ENCODE results near the gene CD274. TPM values are rescaled to one million over a fixed set of nuclear protein-coding genes. Genes with fewer than 3 reads are reported as not detected.
A peak's percentile ranks its signal among the peaks of the same experiment; 100 is the strongest.
"Not testable (repeated sequence)": the region's sequence is repeated elsewhere in the genome, so short reads cannot be mapped to it uniquely, and the experiment has no call there.

CD274 gene
- total and polyA plus RNA-seq, 4 experiments from 2014 or later, result 7.9 to 23.0 (median 13.5) TPM

GRCh38 chr9:5443850-5444249, 6.5 kb upstream of the CD274 start:
- peak overlapping the region in 1 of 8 donors; percentile 18 for H3K4me3 Mint-ChIP-seq
- Histone ChIP-seq H3K9me3 (ENCODE audit: control insufficient read depth in 1 of 2, low read length in 2 of 2) (no peaks in the 10 kb centered on the region), H3K36me3 (ENCODE audit: insufficient read depth, low read length) (no peaks in the 10 kb centered on the region), H3K4me3 (ENCODE audit: low read length in 2 of 2) (no peak overlapping the region), H3K4me1 (ENCODE audit: insufficient read depth, low read length) (peaks cover 26% of the 10 kb centered on the region), H3K27me3 (ENCODE audit: insufficient read depth, low read length) (no peaks in the 10 kb centered on the region), H3K27ac (ENCODE audit: low read depth, low read length) (no peak overlapping the region)
- no peaks in the 10 kb centered on the region for H3K27me3 Mint-ChIP-seq
- no peaks in the 10 kb centered on the region for H3K36me3 Mint-ChIP-seq
- intact Hi-C loops (cut with micrococcal nuclease), result loop anchor here (2.0 to 5.0 kb wide), 2 partner anchors 257 to 681 kb away; partner anchors contain the start of gene INSL6
- DNase-seq, result no peak
- ChIA-PET CTCF (ENCODE audit: partially characterized antibody) (interaction anchor here (0.8 to 8.9 kb wide), 7 partner anchors 18 to 685 kb away, joined by 3 to 107 read pairs (median 7); partner anchors contain the start of gene INSL6), POLR2A (ENCODE audit: partially characterized antibody) (interaction anchor here (1.4 to 2.0 kb wide), 2 partner anchors 142 to 146 kb away, joined by 5 to 8 read pairs; no protein-coding TSS in a partner anchor)
- no peak overlapping the region for H3K27ac Mint-ChIP-seq
- peaks cover 21 to 44% (median 30%) of the 10 kb centered on the region in 4 donors for H3K4me1 Mint-ChIP-seq
- H3K9me3 Mint-ChIP-seq, result peaks cover 0 to 1% (median 0%) of the 10 kb centered on the region in 8 donors

GRCh38 chr9:5445096-5445495, 5.2 kb upstream of the CD274 start:
- H3K36me3 Mint-ChIP-seq; intact Hi-C loops (cut with micrococcal nuclease); H3K36me3 ChIP-seq (ENCODE audit: insufficient read depth, low read length); H3K27me3 ChIP-seq (ENCODE audit: insufficient read depth, low read length); POLR2A ChIA-PET (ENCODE audit: partially characterized antibody); H3K4me3 ChIP-seq (ENCODE audit: low read length in 2 of 2); H3K9me3 Mint-ChIP-seq; DNase-seq; H3K4me3 Mint-ChIP-seq; H3K27me3 Mint-ChIP-seq; CTCF ChIA-PET (ENCODE audit: partially characterized antibody); H3K27ac Mint-ChIP-seq; H3K9me3 ChIP-seq (ENCODE audit: control insufficient read depth in 1 of 2, low read length in 2 of 2); H3K27ac ChIP-seq (ENCODE audit: low read depth, low read length): not testable (repeated sequence)
- H3K4me1 ChIP-seq (ENCODE audit: insufficient read depth, low read length), result peaks cover 34% of the 10 kb centered on the region
- peaks cover 19 to 53% (median 33%) of the 10 kb centered on the region in 4 donors for H3K4me1 Mint-ChIP-seq

GRCh38 chr9:5445886-5446285, 4.5 kb upstream of the CD274 start:
- H3K9me3 Mint-ChIP-seq, result peaks cover 0 to 1% (median 0%) of the 10 kb centered on the region in 8 donors
- peaks cover 0 to 2% of the 10 kb centered on the region in 2 donors for H3K36me3 Mint-ChIP-seq
- intact Hi-C loops (cut with micrococcal nuclease), result no loop called here
- DNase-seq, result no peak
- H3K36me3 ChIP-seq (ENCODE audit: insufficient read depth, low read length), result no peaks in the 10 kb centered on the region
- no peaks in the 10 kb centered on the region for H3K9me3 ChIP-seq (ENCODE audit: control insufficient read depth in 1 of 2, low read length in 2 of 2)
- peak overlapping the region in 1 of 7 donors; percentile 94 for H3K27ac Mint-ChIP-seq
- CTCF ChIA-PET (ENCODE audit: partially characterized antibody), result interaction anchor here (2.2 kb wide), 1 partner anchor 260 kb away, joined by 8 read pairs; no protein-coding TSS in a partner anchor
- POLR2A ChIA-PET (ENCODE audit: partially characterized antibody), result interaction anchor here (5.6 kb wide), 1 partner anchor 6 kb away, joined by 136 read pairs; the partner anchor contains the start of gene PLGRKT
- no peaks in the 10 kb centered on the region for H3K27me3 ChIP-seq (ENCODE audit: insufficient read depth, low read length)
- H3K27me3 Mint-ChIP-seq, result no peaks in the 10 kb centered on the region
- H3K4me1 Mint-ChIP-seq, result peaks cover 19 to 56% (median 32%) of the 10 kb centered on the region in 4 donors
- H3K4me3 Mint-ChIP-seq, result no peak overlapping the region
- H3K4me1 ChIP-seq (ENCODE audit: insufficient read depth, low read length), result peaks cover 35% of the 10 kb centered on the region
- H3K27ac ChIP-seq (ENCODE audit: low read depth, low read length), result no peak overlapping the region
- H3K4me3 ChIP-seq (ENCODE audit: low read length in 2 of 2), result no peak overlapping the region

- H3K4me3 ChIP-seq (ENCODE audit: low read length in 2 of 2), result no peak overlapping the region
- no peaks in the 10 kb centered on the region for H3K27me3 ChIP-seq (ENCODE audit: insufficient read depth, low read length)
- intact Hi-C loops (cut with micrococcal nuclease), result no loop called here
- no peaks in the 10 kb centered on the region for H3K9me3 ChIP-seq (ENCODE audit: control insufficient read depth in 1 of 2, low read length in 2 of 2)
- CTCF ChIA-PET (ENCODE audit: partially characterized antibody), result interaction anchor here (2.2 to 4.6 kb wide), 2 partner anchors 140 to 260 kb away, joined by 8 to 236 read pairs; no protein-coding TSS in a partner anchor
- no peaks in the 10 kb centered on the region for H3K36me3 ChIP-seq (ENCODE audit: insufficient read depth, low read length)
- peaks cover 24 to 64% (median 38%) of the 10 kb centered on the region in 4 donors for H3K4me1 Mint-ChIP-seq
- peak overlapping the region in 5 of 8 donors; percentile 22 to 72 (median 59) for H3K4me3 Mint-ChIP-seq
- no peak overlapping the region for H3K27ac ChIP-seq (ENCODE audit: low read depth, low read length)
- no peak for DNase-seq
- H3K27me3 Mint-ChIP-seq, result no peaks in the 10 kb centered on the region
- H3K27ac Mint-ChIP-seq, result peak overlapping the region in 6 of 7 donors; percentile 48 to 94 (median 67)
- H3K4me1 ChIP-seq (ENCODE audit: insufficient read depth, low read length), result peaks cover 42% of the 10 kb centered on the region
- peaks cover 0 to 2% of the 10 kb centered on the region in 2 donors for H3K36me3 Mint-ChIP-seq
- POLR2A ChIA-PET (ENCODE audit: partially characterized antibody), result interaction anchor here (4.6 to 5.6 kb wide), 2 partner anchors 7 to 140 kb away, joined by 136 to 178 read pairs; partner anchors contain the start of gene PLGRKT
- H3K9me3 Mint-ChIP-seq, result peaks cover 0 to 1% (median 0%) of the 10 kb centered on the region in 8 donors
Measured at GRCh38 chr9:5446451-5447236, 3.7 kb upstream of the CD274 start.

- peaks cover 0 to 2% of the 10 kb centered on the region in 2 donors for H3K36me3 Mint-ChIP-seq
- CTCF ChIA-PET (ENCODE audit: partially characterized antibody), result interaction anchor here (2.2 to 4.6 kb wide), 4 partner anchors 8 to 261 kb away, joined by 8 to 236 read pairs (median 66); partner anchors contain the start of gene PLGRKT
- Histone ChIP-seq H3K9me3 (ENCODE audit: control insufficient read depth in 1 of 2, low read length in 2 of 2) (no peaks in the 10 kb centered on the region), H3K27me3 (ENCODE audit: insufficient read depth, low read length) (no peaks in the 10 kb centered on the region), H3K4me1 (ENCODE audit: insufficient read depth, low read length) (peaks cover 49% of the 10 kb centered on the region), H3K4me3 (ENCODE audit: low read length in 2 of 2) (no peak overlapping the region), H3K36me3 (ENCODE audit: insufficient read depth, low read length) (no peaks in the 10 kb centered on the region), H3K27ac (ENCODE audit: low read depth, low read length) (no peak overlapping the region)
- DNase-seq, result no peak
- no peaks in the 10 kb centered on the region for H3K27me3 Mint-ChIP-seq
- peaks cover 0 to 1% (median 0%) of the 10 kb centered on the region in 8 donors for H3K9me3 Mint-ChIP-seq
- POLR2A ChIA-PET (ENCODE audit: partially characterized antibody), result interaction anchor here (4.6 to 5.6 kb wide), 2 partner anchors 8 to 139 kb away, joined by 136 to 178 read pairs; partner anchors contain the start of gene PLGRKT
- peak overlapping the region in 7 of 8 donors; percentile 13 to 72 (median 40) for H3K4me3 Mint-ChIP-seq
- intact Hi-C loops (cut with micrococcal nuclease), result no loop called here
- peak overlapping the region; percentile 48 to 94 (median 69) for H3K27ac Mint-ChIP-seq
- H3K4me1 Mint-ChIP-seq, result peaks cover 28 to 69% (median 42%) of the 10 kb centered on the region in 4 donors
Measured at GRCh38 chr9:5447337-5447736, 3.0 kb upstream of the CD274 start.

GRCh38 chr9:5448016-5448415, 2.3 kb upstream of the CD274 start:
- H3K4me1 Mint-ChIP-seq, result peaks cover 33 to 72% (median 46%) of the 10 kb centered on the region in 4 donors
- peaks cover 0 to 1% (median 0%) of the 10 kb centered on the region in 8 donors for H3K9me3 Mint-ChIP-seq
- H3K36me3 Mint-ChIP-seq, result peaks cover 0 to 3% of the 10 kb centered on the region in 2 donors
- no peaks in the 10 kb centered on the region for H3K27me3 ChIP-seq (ENCODE audit: insufficient read depth, low read length)
- no peak overlapping the region for H3K4me3 ChIP-seq (ENCODE audit: low read length in 2 of 2)
- intact Hi-C loops (cut with micrococcal nuclease), result no loop called here
- peak overlapping the region in 6 of 8 donors; percentile 8 to 74 (median 44) for H3K4me3 Mint-ChIP-seq
- peak overlapping the region; percentile 44 to 98 (median 93) for H3K27ac Mint-ChIP-seq
- H3K9me3 ChIP-seq (ENCODE audit: control insufficient read depth in 1 of 2, low read length in 2 of 2), result no peaks in the 10 kb centered on the region
- H3K27me3 Mint-ChIP-seq, result no peaks in the 10 kb centered on the region
- H3K27ac ChIP-seq (ENCODE audit: low read depth, low read length), result no peak overlapping the region
- ChIA-PET POLR2A (ENCODE audit: partially characterized antibody) (interaction anchor here (4.6 to 5.6 kb wide), 2 partner anchors 9 to 138 kb away, joined by 136 to 178 read pairs; partner anchors contain the start of gene PLGRKT), CTCF (ENCODE audit: partially characterized antibody) (interaction anchor here (2.2 to 4.6 kb wide), 4 partner anchors 9 to 262 kb away, joined by 8 to 236 read pairs (median 66); partner anchors contain the start of gene PLGRKT)
- peaks cover 53% of the 10 kb centered on the region for H3K4me1 ChIP-seq (ENCODE audit: insufficient read depth, low read length)
- no peaks in the 10 kb centered on the region for H3K36me3 ChIP-seq (ENCODE audit: insufficient read depth, low read length)
- DNase-seq, result no peak
